PC-9 (cell line): Measurements from ENCODE around the gene STK16. TPM values are rescaled to one million over a fixed set of nuclear protein-coding genes. Genes with fewer than 3 reads are reported as not detected.

Source experiments
- BruUV-seq: library from RNA; stranded (reverse); fragments of 400-500 nt; replicated peaks from 2 replicates; lab custom pipeline; 2021; lab: Mats Ljungman, UMichigan
- CTCF ChIA-PET: fragments of 300-600 bp; sonication (Branson Sonifier 250); formaldehyde crosslinking; loops from one replicate; lab custom pipeline; 2022; ENCODE audit warnings: antibody characterized with exemption; lab: Charles Lee
- POLR2A ChIA-PET: fragments of 300-600 bp; sonication (Branson Sonifier 250); formaldehyde crosslinking; loops from one replicate; lab custom pipeline; 2022; ENCODE audit warnings: antibody characterized with exemption; ENCODE audit not compliant: unreplicated experiment; lab: Charles Lee
- DNase-seq, 2 experiments: peaks; one replicate each; pipeline versions ENCODE4 v3.0.0 to v3.0.0-alpha.2; 2015 to 2022; ENCODE audit warnings: mixed read lengths in 1 of 2
- H2AFZ ChIP-seq: fragments of 200-600 bp; sonication (generic); 2 replicates; pipeline ENCODE4 v1.8.1; 2017; ENCODE audit warnings: antibody characterized with exemption
- H3F3A ChIP-seq: fragments of 200-600 bp; sonication (generic); 2 replicates; pipeline ENCODE4 v1.8.1; 2017; ENCODE audit warnings: antibody characterized with exemption, mild to moderate bottlenecking, low read depth; ENCODE audit not compliant: insufficient read depth
- H3K27ac ChIP-seq: fragments of 200-600 bp; sonication (generic); 2 replicates; pipeline ENCODE4 v1.6.1; 2016; ENCODE audit warnings: mixed run types
- H3K27me3 ChIP-seq: fragments of 200-600 bp; sonication (generic); 2 replicates; pipeline ENCODE4 v1.6.1; 2016; ENCODE audit warnings: low read depth, mixed run types; ENCODE audit not compliant: insufficient read depth
- H3K36me3 ChIP-seq: fragments of 200-600 bp; sonication (generic); 2 replicates; pipeline ENCODE4 v1.6.1; 2016; ENCODE audit warnings: low read depth, mixed run types
- H3K4me1 ChIP-seq: fragments of 200-600 bp; sonication (generic); replicated peaks from 2 replicates; pipeline ENCODE4 v1.6.1; 2016; ENCODE audit warnings: mixed run types; ENCODE audit not compliant: insufficient read depth
- H3K4me2 ChIP-seq: fragments of 200-600 bp; sonication (generic); 2 replicates; pipeline ENCODE4 v1.6.1; 2017; ENCODE audit warnings: mixed run types
- H3K4me3 ChIP-seq: fragments of 200-600 bp; sonication (generic); 2 replicates; pipeline ENCODE4 v1.6.1; 2016; ENCODE audit warnings: mixed run types
- H3K79me2 ChIP-seq: fragments of 200-600 bp; sonication (generic); 2 replicates; pipeline ENCODE4 v1.6.1; 2017; ENCODE audit warnings: low read depth, mixed run types
- H3K9me2 ChIP-seq: fragments of 200-600 bp; sonication (generic); 2 replicates; pipeline ENCODE4 v1.8.1; 2017; ENCODE audit warnings: mild to moderate bottlenecking; ENCODE audit not compliant: insufficient read depth
- H3K9me3 ChIP-seq: fragments of 200-600 bp; sonication (generic); 2 replicates; pipeline ENCODE4 v1.8.1; 2016; ENCODE audit warnings: low read depth; ENCODE audit not compliant: insufficient read depth
- H4K20me1 ChIP-seq: fragments of 200-600 bp; sonication (generic); 2 replicates; pipeline ENCODE4 v1.8.1; 2017; ENCODE audit not compliant: insufficient read depth
- CTCF ChIP-seq: fragments of 200-600 bp; sonication (generic); conservative IDR thresholded peaks from 2 replicates; pipeline ENCODE4 v1.6.1; 2017; ENCODE audit warnings: mixed run types, antibody characterized with exemption, mild to moderate bottlenecking, moderate library complexity
- EZH2 ChIP-seq: fragments of 200-600 bp; sonication (generic); IDR thresholded peaks from 2 replicates; pipeline ENCODE4 v1.8.0; 2017; ENCODE audit warnings: antibody characterized with exemption, low read depth
- intact Hi-C: fragments of 100-400 bp; cut with micrococcal nuclease; formaldehyde crosslinking; loops from one replicate; pipeline ENCODE4 v1.10.0; 2022; ENCODE audit not compliant: unreplicated experiment
- total RNA-seq: library from RNA; stranded (reverse); gene quantifications from 2 replicates; pipeline ENCODE4 v1.2.3, GENCODE V29; 2021

STK16 gene
- total RNA-seq, 1 experiment from 2014 or later: 39.6 TPM

- Histone ChIP-seq H3K4me2 (peak overlapping the region; percentile 84; the same call in 1 of the 2 replicates), H3K27me3 (no peaks in the 10 kb centered on the region), H3K4me1 (peaks cover 65% of the 10 kb centered on the region), H3F3A (peaks cover 44% of the 10 kb centered on the region), H4K20me1 (no peaks in the 10 kb centered on the region), H3K9me3 (no peaks in the 10 kb centered on the region), H3K27ac (no peak overlapping the region), H3K79me2 (peaks cover 41% of the 10 kb centered on the region), H2AFZ (no peak overlapping the region), H3K36me3 (0 out of 2 replicates have a peak, but pooled peaks cover 9% of the 10 kb centered on the region), H3K4me3 (0 out of 2 replicates have a peak overlapping the region, but pooled peaks have one; percentile 87), H3K9me2 (no peaks in the 10 kb centered on the region)
- BruUV-seq: no TSS peak
- CTCF ChIA-PET: interaction anchor here (0.6 to 0.7 kb wide), 2 partner anchors 43 to 65 kb away, joined by 3 to 4 read pairs; no protein-coding TSS in a partner anchor
- no peak for TF ChIP-seq CTCF
- no peak for TF ChIP-seq EZH2
- no peak for DNase-seq
- POLR2A ChIA-PET: interaction anchor here (0.6 kb wide), 1 partner anchor 29 kb away, joined by 3 read pairs; no protein-coding TSS in a partner anchor
- intact Hi-C loops: no loop called here
Observed at GRCh38 chr2:219251656-219252055, 6.4 kb downstream of the STK16 start.

GRCh38 chr2:219252084-219252483, 6.8 kb downstream of the STK16 start:
- BruUV-seq: no TSS peak
- Histone ChIP-seq H4K20me1 (no peaks in the 10 kb centered on the region), H3K4me3 (peak overlapping the region; percentile 87; the same call in 1 of the 2 replicates), H3K79me2 (peaks cover 36% of the 10 kb centered on the region), H3F3A (peaks cover 44% of the 10 kb centered on the region), H3K4me1 (peaks cover 64% of the 10 kb centered on the region), H3K9me2 (no peaks in the 10 kb centered on the region), H3K27ac (no peak overlapping the region), H3K27me3 (no peaks in the 10 kb centered on the region), H3K36me3 (0 out of 2 replicates have a peak, but pooled peaks cover 9% of the 10 kb centered on the region), H3K4me2 (peak overlapping the region; percentile 84), H2AFZ (no peak overlapping the region), H3K9me3 (no peaks in the 10 kb centered on the region)
- POLR2A ChIA-PET: interaction anchor here (0.6 to 0.7 kb wide), 2 partner anchors 28 to 126 kb away, joined by 3 to 10 read pairs; no protein-coding TSS in a partner anchor
- intact Hi-C loops: no loop called here
- DNase-seq: peak in 1 of 2 experiments; percentile 39
- TF ChIP-seq CTCF (no peak), EZH2 (no peak)
- CTCF ChIA-PET: interaction anchor here (0.7 kb wide), 2 partner anchors 27 to 64 kb away, joined by 3 to 4 read pairs; partner anchors contain the start of gene DNAJB2

GRCh38 chr2:219252570-219252899, 7.3 kb downstream of the STK16 start:
- H3K9me3 ChIP-seq: no peaks in the 10 kb centered on the region
- peaks cover 60% of the 10 kb centered on the region for H3K4me1 ChIP-seq
- intact Hi-C loops: no loop called here
- H2AFZ ChIP-seq: peak overlapping the region; percentile 85; the same call in 1 of the 2 replicates
- peak overlapping the region; percentile 84 for H3K4me2 ChIP-seq
- TF ChIP-seq CTCF (no peak), EZH2 (no peak)
- no peaks in the 10 kb centered on the region for H3K27me3 ChIP-seq
- H3K27ac ChIP-seq: no peak overlapping the region
- no peak for DNase-seq
- POLR2A ChIA-PET: interaction anchor here (0.5 to 1.0 kb wide), 5 partner anchors 21 to 507 kb away, joined by 3 to 27 read pairs (median 9); no protein-coding TSS in a partner anchor
- peaks cover 43% of the 10 kb centered on the region for H3F3A ChIP-seq
- H4K20me1 ChIP-seq: no peaks in the 10 kb centered on the region
- CTCF ChIA-PET: interaction anchor here (0.5 to 0.7 kb wide), 3 partner anchors 26 to 393 kb away, joined by 4 to 6 read pairs (median 4); partner anchors contain the start of gene DNAJB2
- no TSS peak for BruUV-seq
- H3K36me3 ChIP-seq: 0 out of 2 replicates have a peak, but pooled peaks cover 9% of the 10 kb centered on the region
- peaks cover 32% of the 10 kb centered on the region for H3K79me2 ChIP-seq
- H3K9me2 ChIP-seq: no peaks in the 10 kb centered on the region
- H3K4me3 ChIP-seq: peak overlapping the region; percentile 87
